PC-3 (cell line): ENCODE results near the gene GTSF1L. TPM values are rescaled to one million over a fixed set of nuclear protein-coding genes. Genes with fewer than 3 reads are reported as not detected.

Experiments used
- ATAC-seq: fragments of 200-7000 bp; cut with Tn5 transposase; 2 replicates; pipeline ENCODE4 v1.9.1; 2020; ENCODE audit warnings: mild to moderate bottlenecking, moderate library complexity
- BruUV-seq: library from RNA; stranded (reverse); fragments of 400-500 nt; replicated peaks from 2 replicates; lab custom pipeline; 2021; lab: Mats Ljungman, UMichigan
- CTCF ChIA-PET: fragments of 300-600 bp; sonication (Branson Sonifier 250); formaldehyde crosslinking; loops from one replicate; lab custom pipeline; 2022; ENCODE audit warnings: antibody characterized with exemption; lab: Charles Lee
- POLR2A ChIA-PET: fragments of 300-600 bp; sonication (Branson Sonifier 250); formaldehyde crosslinking; loops from one replicate; lab custom pipeline; 2022; ENCODE audit warnings: antibody characterized with exemption; ENCODE audit not compliant: unreplicated experiment; lab: Charles Lee
- DNase-seq: peaks from one replicate; pipeline ENCODE4 v3.0.0-alpha.2; 2015
- H2AFZ ChIP-seq: fragments of 300-600 bp; sonication (generic); 2 replicates; pipeline ENCODE4 v1.6.0; 2016; ENCODE audit warnings: antibody characterized with exemption, low read length
- H3F3A ChIP-seq: fragments of 300-600 bp; sonication (generic); one replicate; pipeline ENCODE4 v1.6.0; 2017; ENCODE audit warnings: antibody characterized with exemption, low read length, control low read depth, mild to moderate bottlenecking; ENCODE audit not compliant: unreplicated experiment
- H3K27ac ChIP-seq: fragments of 300-600 bp; sonication (generic); 2 replicates; pipeline ENCODE4 v1.5.1; 2016; ENCODE audit warnings: mild to moderate bottlenecking, low read length
- H3K27me3 ChIP-seq: fragments of 300-600 bp; sonication (generic); 2 replicates; pipeline ENCODE4 v1.6.1; 2016; ENCODE audit warnings: low read length, mixed read lengths
- H3K36me3 ChIP-seq: fragments of 300-600 bp; sonication (generic); 2 replicates; pipeline ENCODE4 v1.6.1; 2016; ENCODE audit warnings: low read depth, mixed run types, low read length, mixed read lengths
- H3K4me1 ChIP-seq: fragments of 300-600 bp; sonication (generic); 2 replicates; pipeline ENCODE4 v1.5.1; 2016; ENCODE audit warnings: low read length; ENCODE audit not compliant: insufficient read depth
- H3K4me2 ChIP-seq: fragments of 300-600 bp; sonication (generic); 2 replicates; pipeline ENCODE4 v1.6.0; 2016; ENCODE audit warnings: low read length
- H3K4me3 ChIP-seq: fragments of 300-600 bp; sonication (generic); 2 replicates; pipeline ENCODE4 v1.5.1; 2016; ENCODE audit warnings: mild to moderate bottlenecking, low read length, mixed read lengths
- H3K79me2 ChIP-seq: fragments of 300-600 bp; sonication (generic); 2 replicates; pipeline ENCODE4 v1.6.1; 2017; ENCODE audit warnings: low read length, mixed read lengths
- H3K9ac ChIP-seq: fragments of 300-600 bp; sonication (generic); 2 replicates; pipeline ENCODE4 v1.6.0; 2016; ENCODE audit warnings: mild to moderate bottlenecking, low read length
- H3K9me2 ChIP-seq: fragments of 300-600 bp; sonication (generic); replicated peaks from 2 replicates; pipeline ENCODE4 v1.6.1; 2016; ENCODE audit warnings: mixed run types, low read length, mixed read lengths
- H3K9me3 ChIP-seq: fragments of 300-600 bp; sonication (generic); 2 replicates; pipeline ENCODE4 v1.6.1; 2016; ENCODE audit warnings: low read length, mixed read lengths
- H4K20me1 ChIP-seq: fragments of 300-600 bp; sonication (generic); 2 replicates; pipeline ENCODE4 v1.6.1; 2016; ENCODE audit warnings: low read length, mixed read lengths
- EZH2 ChIP-seq: fragments of 300-600 bp; sonication (generic); IDR thresholded peaks from one replicate; pipeline ENCODE4 v1.6.1; 2017; ENCODE audit warnings: antibody characterized with exemption, mild to moderate bottlenecking, low read length; ENCODE audit not compliant: unreplicated experiment
- EZH2phosphoT487 ChIP-seq: fragments of 300-600 bp; sonication (generic); IDR thresholded peaks from 2 replicates; pipeline ENCODE4 v1.6.1; 2018; ENCODE audit warnings: mild to moderate bottlenecking, antibody characterized with exemption, low read length, borderline replicate concordance
- intact Hi-C: fragments of 100-400 bp; cut with micrococcal nuclease; formaldehyde crosslinking; loops from 2 replicates; pipeline ENCODE4 v1.9.0; 2023
- total RNA-seq: library from RNA; depleted of rRNA; stranded (reverse); fragments of >200 nt; gene quantifications from 2 replicates; pipeline ENCODE4 v1.2.3, GENCODE V29; 2014
- TF ChIP-seq, protein P1 (sequence below): fragments of 300-600 bp; sonication (generic); conservative IDR thresholded peaks from 2 replicates; pipeline ENCODE4 v1.5.1; 2017; ENCODE audit warnings: antibody characterized with exemption, low read depth, mild to moderate bottlenecking, low read length

GTSF1L gene
- total RNA-seq, 1 experiment from 2014 or later = not detected

GRCh38 chr20:43710370-43711044 is 16.3 kb downstream of the GTSF1L start:
- H3K9me2 ChIP-seq = no peaks in the 10 kb centered on the region
- intact Hi-C loops = no loop called here
- no peaks in the 10 kb centered on the region for H4K20me1 ChIP-seq
- H2AFZ ChIP-seq = no peak overlapping the region
- H3F3A ChIP-seq = no peaks in the 10 kb centered on the region
- DNase-seq = no peak
- no peak overlapping the region for H3K9ac ChIP-seq
- CTCF ChIA-PET = no interaction called here
- no peaks in the 10 kb centered on the region for H3K9me3 ChIP-seq
- no peak overlapping the region for H3K4me3 ChIP-seq
- TF ChIP-seq EZH2 (no peak), EZH2phosphoT487 (no peak)
- TF ChIP-seq, protein P1, sequence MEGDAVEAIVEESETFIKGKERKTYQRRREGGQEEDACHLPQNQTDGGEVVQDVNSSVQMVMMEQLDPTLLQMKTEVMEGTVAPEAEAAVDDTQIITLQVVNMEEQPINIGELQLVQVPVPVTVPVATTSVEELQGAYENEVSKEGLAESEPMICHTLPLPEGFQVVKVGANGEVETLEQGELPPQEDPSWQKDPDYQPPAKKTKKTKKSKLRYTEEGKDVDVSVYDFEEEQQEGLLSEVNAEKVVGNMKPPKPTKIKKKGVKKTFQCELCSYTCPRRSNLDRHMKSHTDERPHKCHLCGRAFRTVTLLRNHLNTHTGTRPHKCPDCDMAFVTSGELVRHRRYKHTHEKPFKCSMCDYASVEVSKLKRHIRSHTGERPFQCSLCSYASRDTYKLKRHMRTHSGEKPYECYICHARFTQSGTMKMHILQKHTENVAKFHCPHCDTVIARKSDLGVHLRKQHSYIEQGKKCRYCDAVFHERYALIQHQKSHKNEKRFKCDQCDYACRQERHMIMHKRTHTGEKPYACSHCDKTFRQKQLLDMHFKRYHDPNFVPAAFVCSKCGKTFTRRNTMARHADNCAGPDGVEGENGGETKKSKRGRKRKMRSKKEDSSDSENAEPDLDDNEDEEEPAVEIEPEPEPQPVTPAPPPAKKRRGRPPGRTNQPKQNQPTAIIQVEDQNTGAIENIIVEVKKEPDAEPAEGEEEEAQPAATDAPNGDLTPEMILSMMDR = no peak
- H3K27ac ChIP-seq = no peak overlapping the region
- no peaks in the 10 kb centered on the region for H3K79me2 ChIP-seq
- ATAC-seq = no peak
- H3K4me1 ChIP-seq = no peaks in the 10 kb centered on the region
- peaks cover 42% of the 10 kb centered on the region; the same call in 1 of the 2 replicates for H3K36me3 ChIP-seq
- no TSS peak for BruUV-seq
- H3K27me3 ChIP-seq = no peaks in the 10 kb centered on the region
- POLR2A ChIA-PET = no interaction called here
- H3K4me2 ChIP-seq = no peak overlapping the region

DNA sequence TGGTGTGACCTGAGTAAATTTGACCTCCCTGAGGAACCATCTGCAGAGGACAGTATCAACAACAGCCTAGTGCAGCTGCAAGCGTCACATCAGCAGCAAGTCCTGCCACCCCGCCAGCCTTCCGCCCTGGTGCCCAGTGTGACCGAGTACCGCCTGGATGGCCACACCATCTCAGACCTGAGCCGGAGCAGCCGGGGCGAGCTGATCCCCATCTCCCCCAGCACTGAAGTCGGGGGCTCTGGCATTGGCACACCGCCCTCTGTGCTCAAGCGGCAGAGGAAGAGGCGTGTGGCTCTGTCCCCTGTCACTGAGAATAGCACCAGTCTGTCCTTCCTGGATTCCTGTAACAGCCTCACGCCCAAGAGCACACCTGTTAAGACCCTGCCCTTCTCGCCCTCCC is 24.3 kb downstream of the GTSF1L start:
- Histone ChIP-seq H3K4me3 (no peak overlapping the region), H4K20me1 (no peaks in the 10 kb centered on the region), H3K9me3 (no peaks in the 10 kb centered on the region), H3K27ac (no peak overlapping the region), H3K4me1 (no peaks in the 10 kb centered on the region), H2AFZ (no peak overlapping the region), H3K79me2 (no peaks in the 10 kb centered on the region), H3K9me2 (no peaks in the 10 kb centered on the region), H3F3A (no peaks in the 10 kb centered on the region), H3K9ac (no peak overlapping the region), H3K4me2 (no peak overlapping the region), H3K27me3 (no peaks in the 10 kb centered on the region), H3K36me3 (peaks cover 44% of the 10 kb centered on the region)
- intact Hi-C loops = no loop called here
- no peak for ATAC-seq
- no TSS peak for BruUV-seq
- TF ChIP-seq EZH2 (no peak), EZH2phosphoT487 (no peak)
- TF ChIP-seq, protein P1 = no peak
- ChIA-PET CTCF (no interaction called here), POLR2A (interaction anchor here (0.6 kb wide), 1 partner anchor 28 kb away, joined by 3 read pairs; no protein-coding TSS in a partner anchor)
- no peak for DNase-seq

GRCh38 chr20:43700627-43701026 is 26.2 kb downstream of the GTSF1L start:
- POLR2A ChIA-PET = no interaction called here
- H3K27ac ChIP-seq = no peak overlapping the region
- peaks cover 43% of the 10 kb centered on the region for H3K36me3 ChIP-seq
- ATAC-seq = no peak
- no peaks in the 10 kb centered on the region for H3K4me1 ChIP-seq
- BruUV-seq = no TSS peak
- no peaks in the 10 kb centered on the region for H3K79me2 ChIP-seq
- no peaks in the 10 kb centered on the region for H3K9me2 ChIP-seq
- H4K20me1 ChIP-seq = no peaks in the 10 kb centered on the region
- TF ChIP-seq, protein P1 = no peak
- no peak for TF ChIP-seq EZH2
- TF ChIP-seq EZH2phosphoT487 = no peak
- H3K4me3 ChIP-seq = no peak overlapping the region
- no peak overlapping the region for H3K4me2 ChIP-seq
- intact Hi-C loops = no loop called here
- H3F3A ChIP-seq = no peaks in the 10 kb centered on the region
- H3K9me3 ChIP-seq = no peaks in the 10 kb centered on the region
- H3K9ac ChIP-seq = no peak overlapping the region
- CTCF ChIA-PET = no interaction called here
- no peak overlapping the region for H2AFZ ChIP-seq
- DNase-seq = no peak
- H3K27me3 ChIP-seq = no peaks in the 10 kb centered on the region
